Amniotic stem cell (primary cell): Measurements from ENCODE around the gene TRMT1.

ENCODE experiments used
- DNase-seq: peaks from one replicate; lab custom pipeline; 2025; lab: John Stamatoyannopoulos, UW

Gene TRMT1

GRCh38 chr19:13070425-13071140 lies 46.0 kb downstream of the TRMT1 start:
- no peak for DNase-seq

DNA sequence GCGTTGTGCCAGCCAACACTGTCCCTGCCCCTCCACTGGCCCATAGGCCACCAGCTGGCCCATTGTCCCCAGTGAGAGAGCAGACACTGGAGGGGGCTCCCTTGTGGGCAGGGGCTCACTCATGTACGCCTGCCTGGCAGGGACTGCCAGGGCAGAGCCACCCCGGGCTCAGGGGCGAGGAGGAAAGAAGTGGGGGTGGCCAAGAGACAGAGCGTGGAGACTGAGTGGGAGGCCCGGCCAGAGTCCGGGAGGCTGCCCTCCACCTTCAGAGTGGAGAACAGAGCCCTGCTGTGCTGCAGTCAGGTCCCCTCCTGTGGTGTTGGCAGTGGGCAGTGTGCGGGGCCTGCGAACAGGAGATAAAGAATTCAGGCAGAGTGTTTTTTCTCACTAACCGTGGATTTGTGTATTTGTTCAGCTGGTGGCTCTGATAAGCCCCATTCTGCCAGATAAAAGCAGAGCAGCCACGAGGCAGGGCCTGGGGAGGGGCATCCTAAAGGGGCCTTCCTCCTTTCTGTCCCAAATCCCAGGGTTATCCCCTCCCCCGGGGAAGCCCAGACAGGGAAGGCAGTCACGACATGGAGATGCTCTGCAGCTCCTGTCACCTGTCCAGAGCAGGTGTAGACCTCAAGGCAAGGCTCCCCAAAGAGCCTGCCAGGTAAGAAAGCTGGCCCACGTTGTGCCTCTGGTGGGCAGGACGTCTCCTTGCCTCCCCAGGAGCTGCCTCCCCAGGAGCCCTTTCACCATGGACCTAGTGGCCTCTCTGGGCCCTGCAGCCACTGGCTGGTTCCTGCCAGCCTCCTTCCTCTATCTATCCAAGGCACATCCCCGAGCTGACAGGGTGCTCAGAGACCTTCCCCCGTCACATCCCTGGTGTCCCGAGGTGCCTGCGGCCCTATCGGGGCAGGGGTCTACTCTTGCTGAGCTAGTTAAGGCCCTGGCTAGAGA lies 46.9 kb downstream of the TRMT1 start:
- DNase-seq, result no peak

DNA sequence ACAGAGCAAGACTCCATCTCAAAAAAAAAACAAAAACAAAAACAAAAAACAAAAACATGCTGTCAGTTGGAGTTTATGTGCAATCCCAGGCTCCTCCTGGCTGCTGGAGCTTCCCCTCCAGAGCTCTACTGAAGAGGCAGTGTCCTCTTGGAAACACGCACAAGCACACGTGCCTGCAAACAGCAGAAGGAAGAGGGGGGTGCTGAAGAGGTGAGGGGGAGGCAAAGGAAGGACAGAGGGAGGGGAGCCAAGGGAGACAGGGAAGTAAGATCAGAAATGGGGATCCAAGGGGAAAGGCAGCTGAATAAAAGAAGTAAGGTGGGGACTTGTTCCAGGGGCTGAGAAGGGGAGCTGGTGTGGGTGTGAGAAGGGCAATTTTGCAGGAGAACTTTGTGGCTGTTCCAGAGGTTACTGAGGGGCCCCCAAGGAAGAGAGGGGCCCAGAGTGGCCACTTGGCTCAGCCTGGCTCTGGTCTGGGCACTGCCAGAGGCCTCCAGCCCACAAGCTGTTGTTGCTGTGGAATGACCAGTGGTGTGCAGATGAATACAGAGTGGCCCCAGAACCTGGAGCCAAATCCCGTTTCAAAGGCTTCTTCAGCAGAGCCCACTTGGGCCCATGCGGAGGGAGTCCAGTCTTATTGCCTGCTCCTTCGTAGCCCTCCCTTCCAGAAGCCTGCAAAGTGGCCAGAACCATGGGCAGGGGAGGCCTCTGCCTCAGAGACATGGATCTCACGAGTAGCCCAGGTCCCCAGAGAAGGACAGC lies 48.3 kb downstream of the TRMT1 start:
- DNase-seq, result no peak

- no peak for DNase-seq
Observed at GRCh38 chr19:13066933-13067807, 49.4 kb downstream of the TRMT1 start.

DNA sequence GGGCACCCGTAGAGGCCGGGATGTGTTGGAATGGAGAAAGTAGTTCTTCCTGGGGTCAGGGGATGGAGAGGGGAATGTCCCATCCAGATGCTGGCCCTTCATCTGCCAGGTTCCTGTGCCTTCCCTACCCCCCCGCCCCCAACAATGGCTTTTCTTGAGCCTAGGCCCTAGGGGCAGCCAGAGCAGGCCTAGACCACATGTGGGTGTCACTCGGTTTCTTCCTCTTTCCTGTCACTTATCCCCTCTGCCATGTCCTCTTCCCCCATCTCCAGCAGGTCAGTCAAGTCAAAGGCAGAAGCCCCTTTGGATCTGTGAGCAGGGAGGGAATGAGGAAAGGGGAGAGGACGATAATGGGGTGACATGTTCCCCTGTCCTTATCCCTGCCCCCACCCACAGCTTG lies 50.3 kb downstream of the TRMT1 start:
- no peak for DNase-seq

DNA sequence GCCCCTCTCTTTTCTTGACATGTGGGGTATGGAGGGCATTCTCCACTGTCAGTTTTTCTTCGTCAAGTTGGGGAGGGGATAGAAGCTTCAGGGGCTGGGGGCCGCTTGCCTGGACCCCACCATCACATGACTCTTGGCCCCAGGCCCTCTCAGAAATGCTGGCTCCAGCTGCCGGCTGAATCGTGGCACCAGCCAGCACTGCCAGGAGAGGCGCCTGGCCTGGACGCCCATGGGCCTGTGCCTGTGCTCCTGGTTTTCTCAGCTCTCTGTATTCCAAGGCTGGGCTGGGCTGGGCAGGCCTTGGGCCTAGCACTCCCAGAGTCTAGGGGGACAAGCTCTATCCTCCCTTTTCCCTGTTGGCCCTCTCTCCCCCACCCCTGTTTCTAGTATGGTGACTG lies 52.4 kb downstream of the TRMT1 start:
- no peak for DNase-seq

GRCh38 chr19:13063461-13064091 lies 53.0 kb downstream of the TRMT1 start:
- DNase-seq, result no peak

DNA sequence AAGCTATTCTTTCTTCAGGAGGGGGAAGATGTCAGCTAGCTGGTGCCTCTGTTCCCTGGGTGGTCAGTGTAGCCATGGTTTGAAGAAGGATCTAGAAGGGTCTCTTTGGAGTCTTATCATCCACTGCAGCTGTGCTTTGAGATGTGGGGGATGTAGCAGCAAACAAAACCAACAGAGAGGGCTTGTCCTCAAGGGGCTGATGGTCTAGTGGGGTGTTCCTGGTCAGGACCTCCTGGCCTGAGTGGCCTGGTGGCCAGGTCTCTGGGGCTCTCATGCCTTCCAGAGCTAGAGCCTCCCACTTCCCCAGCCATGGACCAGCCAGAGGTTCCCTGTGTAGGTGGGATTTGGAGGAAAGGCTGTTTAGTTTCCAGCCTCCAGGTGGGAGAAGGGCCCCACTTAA lies 54.2 kb downstream of the TRMT1 start:
- no peak for DNase-seq

DNA sequence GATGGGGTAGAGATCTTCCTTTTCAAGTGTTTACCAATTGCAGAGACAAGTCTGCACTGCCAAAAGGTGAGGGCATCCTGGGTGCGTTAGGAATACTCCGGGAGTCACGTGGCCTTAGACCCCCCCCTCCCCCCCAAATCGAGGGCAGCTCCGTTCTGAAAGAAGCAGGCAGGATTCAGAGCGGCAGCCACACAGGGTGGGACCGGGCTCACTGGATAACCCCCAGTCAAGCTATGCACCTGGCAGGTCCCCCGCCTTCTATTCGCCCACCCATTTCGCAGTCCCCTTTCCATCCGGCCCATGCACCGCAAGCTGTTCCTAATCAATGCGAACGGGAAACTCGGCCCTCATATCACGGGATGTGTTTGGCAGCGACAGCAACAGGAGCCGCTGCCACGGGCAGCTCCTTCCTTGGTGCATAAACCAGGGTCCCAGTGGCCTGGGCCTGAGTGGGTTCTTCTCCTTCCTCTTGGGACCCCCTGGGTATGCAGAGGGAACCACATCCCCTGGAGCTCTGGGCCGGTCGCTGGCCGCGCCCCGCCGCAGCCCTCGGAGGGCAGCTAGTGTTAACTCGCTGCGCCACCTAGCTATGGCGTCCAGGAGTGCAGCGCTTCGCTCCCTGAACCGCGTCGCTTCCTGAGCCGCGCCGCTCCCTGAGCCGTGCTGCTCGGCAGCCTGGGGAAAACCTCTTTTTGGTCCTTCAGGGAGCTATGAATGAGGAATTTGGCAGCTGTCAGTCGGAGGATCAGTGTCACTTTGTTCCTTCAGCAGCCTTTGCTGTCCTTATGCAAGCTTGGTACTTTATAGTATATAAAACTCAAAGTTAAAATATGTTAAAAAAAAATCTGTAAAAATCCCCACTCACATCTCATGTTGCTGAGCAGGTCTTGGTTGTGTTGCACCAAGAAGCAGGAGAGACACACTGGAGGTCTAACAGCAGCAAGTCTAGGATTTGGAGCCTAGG lies 55.3 kb downstream of the TRMT1 start:
- DNase-seq, result peak; percentile 54

GRCh38 chr19:13060233-13060963 lies 56.1 kb downstream of the TRMT1 start:
- DNase-seq, result no peak

DNA sequence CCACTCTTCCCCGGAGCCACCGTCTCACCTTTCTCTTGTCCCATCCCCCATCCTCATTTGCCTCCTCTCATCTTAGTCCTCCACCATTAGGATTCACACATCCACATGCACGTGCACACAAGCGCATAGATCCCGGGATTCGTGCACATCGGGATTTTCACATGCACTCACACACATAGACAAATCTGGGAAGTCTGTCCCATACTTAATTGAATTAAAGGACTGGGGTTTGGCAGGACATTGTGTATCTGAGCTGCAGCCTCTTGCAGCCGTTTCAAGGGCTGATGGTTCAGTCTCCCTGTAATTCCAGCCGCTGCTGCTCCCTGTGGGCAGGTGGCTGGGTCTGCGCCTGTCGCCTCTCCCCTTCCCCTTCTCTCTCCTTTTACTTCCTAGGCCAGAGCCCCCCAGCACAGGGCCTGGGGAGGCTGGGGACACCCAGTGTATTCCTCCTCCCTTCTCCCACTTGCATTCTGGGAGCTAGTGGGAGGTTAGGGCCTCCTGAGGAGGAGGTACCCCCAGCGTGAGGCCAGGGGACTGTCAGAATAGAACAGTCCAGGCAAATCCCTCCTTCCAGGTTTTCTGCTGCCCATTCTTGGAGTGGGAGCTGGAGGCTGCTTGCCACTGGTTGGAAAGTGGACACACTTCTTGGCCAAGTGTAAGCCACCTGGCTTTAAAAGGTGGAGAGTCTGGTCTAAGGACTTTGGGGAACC lies 57.4 kb downstream of the TRMT1 start:
- no peak for DNase-seq

DNA sequence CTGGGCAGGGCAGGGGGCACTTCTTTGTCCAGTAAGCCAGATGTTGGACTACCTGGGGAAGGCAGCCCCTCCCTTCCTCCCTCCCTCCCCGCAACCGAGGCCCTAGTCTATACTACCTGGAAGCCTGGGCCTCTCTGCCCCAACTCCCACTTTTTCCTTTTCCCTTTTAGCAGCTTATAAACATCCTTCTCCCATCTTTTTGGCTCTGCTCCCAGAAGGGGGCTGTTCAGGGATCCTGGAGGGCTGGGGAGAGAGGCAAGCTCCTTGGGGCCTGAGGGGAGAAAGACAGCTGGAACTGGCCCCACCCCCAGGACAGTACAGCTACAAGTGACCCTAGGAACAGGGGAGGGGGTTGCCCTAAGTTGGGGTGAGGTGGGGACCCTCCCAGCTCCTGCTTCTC lies 58.8 kb downstream of the TRMT1 start:
- DNase-seq, result no peak

DNA sequence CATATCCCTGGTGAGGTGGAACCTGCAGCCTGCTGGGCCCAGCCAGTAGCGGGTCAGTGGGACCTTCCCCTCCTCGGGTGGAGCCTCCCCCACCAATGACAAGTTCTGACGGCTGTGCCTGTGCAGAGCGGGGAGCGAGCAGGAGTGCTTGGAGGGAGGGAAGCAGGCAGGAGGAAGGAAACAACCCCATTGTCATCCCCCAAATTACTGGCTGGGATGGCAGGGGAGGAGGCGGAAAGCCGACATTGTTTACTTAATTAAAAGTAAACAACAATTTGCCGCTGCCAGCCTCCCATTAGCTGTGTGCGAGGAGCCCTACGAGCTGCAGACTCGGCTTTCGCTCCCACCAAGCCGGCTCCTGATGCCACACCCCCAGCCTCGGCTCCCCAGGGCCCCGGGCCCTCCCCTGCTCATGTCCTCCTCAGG lies 59.4 kb downstream of the TRMT1 start:
- DNase-seq, result no peak

DNA sequence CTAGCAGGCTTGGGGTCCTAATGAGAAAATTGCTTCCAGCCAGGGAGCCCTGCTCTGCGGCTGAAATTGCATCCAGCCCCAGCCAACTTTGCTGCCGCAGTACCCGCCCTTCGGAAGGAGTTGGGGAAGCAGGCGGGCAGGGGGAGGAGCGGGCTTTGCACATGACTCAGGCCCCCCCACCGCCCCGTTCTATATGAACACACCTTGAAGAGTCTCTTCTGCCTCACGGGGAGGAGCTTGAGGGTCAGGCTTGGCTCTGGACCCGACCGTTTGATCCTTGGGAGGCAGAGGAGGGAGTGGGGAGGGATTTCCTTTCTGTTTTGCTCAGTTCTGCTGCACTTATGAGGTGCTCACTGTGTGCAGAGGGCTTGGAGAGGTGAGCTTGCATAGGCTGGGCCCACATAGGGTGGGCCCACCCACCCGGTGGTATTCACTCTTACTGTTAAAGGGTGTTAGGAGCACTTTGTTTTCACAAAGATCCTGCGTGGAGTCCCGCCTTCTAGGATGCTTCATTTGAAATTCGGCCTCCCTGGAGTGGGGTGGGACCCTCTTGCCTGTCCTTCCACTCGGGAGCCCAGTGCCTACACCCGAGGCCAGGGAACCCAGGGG lies 60.4 kb downstream of the TRMT1 start:
- DNase-seq, result peak; percentile 48

DNA sequence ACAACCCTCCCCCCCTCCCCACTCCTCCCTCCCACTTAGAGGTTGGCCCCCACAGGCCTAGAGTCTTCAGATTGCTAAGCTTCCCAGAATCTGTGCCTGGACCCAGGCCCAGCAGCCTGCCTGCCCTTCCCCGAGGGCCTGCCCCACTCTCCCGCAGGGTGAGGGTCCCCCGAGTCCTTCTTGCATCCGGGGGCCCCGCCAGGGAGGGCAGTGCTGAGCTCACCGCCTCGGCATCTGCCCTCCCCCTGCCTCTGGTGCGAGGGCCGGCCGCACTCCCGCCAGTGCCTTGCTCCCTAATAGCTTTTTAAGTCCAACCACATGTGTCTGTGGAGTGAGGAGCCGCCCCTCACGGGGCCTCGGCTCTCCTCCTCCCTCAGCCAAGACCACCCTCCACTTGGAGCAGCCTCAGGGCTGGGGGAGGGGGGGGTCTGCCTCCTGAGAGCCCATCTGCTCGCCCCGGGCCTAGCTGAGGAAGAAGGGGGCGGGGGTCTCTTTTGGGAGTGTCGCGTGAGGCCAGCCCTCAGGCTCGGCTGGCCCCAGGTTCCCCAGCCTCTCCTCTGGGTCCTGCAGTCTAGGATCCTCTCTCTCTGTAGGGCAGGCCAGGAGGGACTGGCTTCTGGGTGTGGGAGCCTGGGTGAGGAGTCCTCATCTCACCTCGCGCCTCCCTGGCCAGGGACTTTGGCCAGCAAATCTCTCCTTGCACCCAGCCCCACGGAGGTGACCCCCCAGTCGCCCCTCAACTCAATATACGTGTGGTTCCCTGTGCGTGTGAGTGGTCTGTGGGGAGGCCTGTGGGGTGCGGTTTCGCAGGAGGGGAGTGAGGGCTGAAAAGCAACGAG lies 61.1 kb downstream of the TRMT1 start:
- DNase-seq, result peak; percentile 30
